Esophagus (tissue), 2 donors: ENCODE results near the gene ZNF487. TPM values are rescaled to one million over a fixed set of nuclear protein-coding genes. Genes with fewer than 3 reads are reported as not detected.
A peak's percentile ranks its signal among the peaks of the same experiment; 100 is the strongest.
"Not testable (repeated sequence)": the region's sequence is repeated elsewhere in the genome, so short reads cannot be mapped to it uniquely, and the experiment has no call there.

Experiments used
- H3K27ac ChIP-seq, 2 donors: one replicate each; pipeline ENCODE4 v1.5.1; 2013; ENCODE audit warnings: low read depth in 2 of 2, mild to moderate bottlenecking in 2 of 2, inconsistent platforms in 1 of 2, low read length in 1 of 2, moderate library complexity in 1 of 2
- H3K27me3 ChIP-seq, 2 donors: one replicate each; pipeline ENCODE4 v1.6.1; 2013; ENCODE audit warnings: low read length in 2 of 2, control low read depth in 1 of 2, mild to moderate bottlenecking in 1 of 2; ENCODE audit not compliant: insufficient read depth in 2 of 2, control insufficient read depth in 1 of 2
- H3K36me3 ChIP-seq, 2 donors: one replicate each; pipeline ENCODE4 v1.6.1; 2013; ENCODE audit warnings: low read length in 1 of 2; ENCODE audit not compliant: control insufficient read depth in 2 of 2, insufficient read depth in 2 of 2
- H3K4me1 ChIP-seq, 2 donors: one replicate each; pipeline ENCODE4 v1.6.1; 2013; ENCODE audit warnings: low read length in 1 of 2; ENCODE audit not compliant: control insufficient read depth in 2 of 2, insufficient read depth in 2 of 2
- H3K4me3 ChIP-seq, 2 donors: one replicate each; pipeline ENCODE4 v1.5.1; 2013; ENCODE audit warnings: low read length in 2 of 2, mild to moderate bottlenecking in 2 of 2, low read depth in 1 of 2, moderate library complexity in 1 of 2
- H3K9me3 ChIP-seq, 2 donors: one replicate each; pipeline ENCODE4 v1.6.1; 2013; ENCODE audit warnings: mild to moderate bottlenecking in 2 of 2, low read depth in 1 of 2, low read length in 1 of 2, moderate library complexity in 1 of 2; ENCODE audit not compliant: control insufficient read depth in 2 of 2, insufficient read depth in 1 of 2
- WGBS, 2 donors: extraction: QIAGEN DNeasy Blood & Tissue Kit; methylation state at CpG; one replicate each; pipeline ENCODE4 v1.1.7; 2013; 5-methylcytosine and 5-hydroxymethylcytosine counted together
- polyA plus RNA-seq, 2 donors: library from polyadenylated mRNA; stranded (reverse); fragments of 200-250 nt; gene quantifications; one replicate each; pipeline ENCODE4 v1.2.3, GENCODE V29; 2013
- donor health status: healthy with polysubstance abuse.
- donor health status: Bipolar disorder and iron deficiency.

Gene ZNF487
- polyA plus RNA-seq, 2 donors = 2.7 to 3.7 TPM

DNA sequence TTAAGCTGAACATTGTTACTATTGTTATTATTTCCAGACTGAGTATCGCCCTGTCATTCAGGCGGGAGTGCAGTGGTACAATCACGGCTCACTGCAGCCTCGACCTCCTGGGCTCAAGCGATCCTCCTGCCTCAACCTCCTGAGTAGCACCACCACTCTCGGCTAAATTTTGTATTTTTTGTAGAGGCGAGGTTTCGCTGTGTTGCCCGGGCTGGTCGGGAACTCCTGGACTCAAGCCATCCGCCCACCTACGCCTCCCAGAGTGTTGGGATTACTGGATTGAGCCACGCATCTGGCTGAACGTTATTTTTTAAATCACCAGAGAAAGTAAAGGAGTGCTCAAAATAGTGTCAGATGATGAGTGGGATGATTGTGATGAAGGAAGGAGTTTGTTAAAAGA, 26.6 kb upstream of the ZNF487 start:
- H3K27ac ChIP-seq = no peak overlapping the region
- no peaks in the 10 kb centered on the region for H3K36me3 ChIP-seq
- no peaks in the 10 kb centered on the region for H3K27me3 ChIP-seq
- H3K4me3 ChIP-seq = no peak overlapping the region
- no peaks in the 10 kb centered on the region for H3K9me3 ChIP-seq
- no peaks in the 10 kb centered on the region for H3K4me1 ChIP-seq
- 76 to 82% methylated on average over 14 of the region's 14 CpGs for WGBS, 2 donors

DNA sequence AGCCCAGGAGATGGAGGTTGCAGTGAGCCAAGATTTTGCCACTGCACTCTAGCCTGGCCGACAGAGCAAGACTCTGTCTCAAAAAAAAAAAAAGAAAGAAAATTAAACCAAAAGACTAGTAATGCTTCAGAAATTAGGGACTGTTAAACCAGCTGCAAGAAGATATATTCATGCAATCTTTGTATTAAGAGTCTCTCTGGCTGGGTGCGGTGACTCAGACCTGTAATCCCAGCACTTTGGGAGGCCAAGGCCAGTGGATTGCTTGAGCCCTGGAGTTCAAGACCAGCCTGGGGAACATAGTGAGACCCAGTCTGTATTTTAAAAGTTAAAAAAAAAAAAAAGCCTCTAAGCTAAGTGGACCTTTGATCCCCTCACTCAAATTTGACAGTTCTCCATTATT, 25.4 kb upstream of the ZNF487 start:
- Histone ChIP-seq H3K4me1 (no peaks in the 10 kb centered on the region), H3K4me3 (no peak overlapping the region), H3K9me3 (no peaks in the 10 kb centered on the region), H3K27me3 (no peaks in the 10 kb centered on the region), H3K36me3 (no peaks in the 10 kb centered on the region), H3K27ac (no peak overlapping the region)
- 62 to 74% methylated on average over 2 of the region's 2 CpGs for WGBS, 2 donors

DNA sequence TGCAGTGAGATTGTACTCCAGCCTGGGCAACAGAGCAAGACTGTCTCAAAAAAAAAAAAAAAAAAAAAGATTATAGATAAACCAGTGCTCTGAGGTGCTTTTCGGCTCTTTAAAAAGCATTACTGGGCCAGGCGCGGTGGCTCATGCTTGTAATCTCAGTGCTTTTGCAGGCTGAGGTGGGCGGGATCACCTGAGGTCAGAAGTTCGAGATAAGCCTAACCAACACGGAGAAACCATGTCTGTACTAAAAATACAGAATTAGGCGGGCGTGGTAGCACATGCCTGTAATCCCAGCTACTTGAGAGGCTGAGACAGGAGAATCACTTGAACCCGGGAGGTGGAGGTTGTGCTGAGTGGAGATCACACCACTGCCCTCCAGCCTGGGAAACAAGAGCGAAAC, 21.4 kb upstream of the ZNF487 start:
- WGBS, 2 donors = 82 to 90% methylated on average over 10 of the region's 10 CpGs

DNA sequence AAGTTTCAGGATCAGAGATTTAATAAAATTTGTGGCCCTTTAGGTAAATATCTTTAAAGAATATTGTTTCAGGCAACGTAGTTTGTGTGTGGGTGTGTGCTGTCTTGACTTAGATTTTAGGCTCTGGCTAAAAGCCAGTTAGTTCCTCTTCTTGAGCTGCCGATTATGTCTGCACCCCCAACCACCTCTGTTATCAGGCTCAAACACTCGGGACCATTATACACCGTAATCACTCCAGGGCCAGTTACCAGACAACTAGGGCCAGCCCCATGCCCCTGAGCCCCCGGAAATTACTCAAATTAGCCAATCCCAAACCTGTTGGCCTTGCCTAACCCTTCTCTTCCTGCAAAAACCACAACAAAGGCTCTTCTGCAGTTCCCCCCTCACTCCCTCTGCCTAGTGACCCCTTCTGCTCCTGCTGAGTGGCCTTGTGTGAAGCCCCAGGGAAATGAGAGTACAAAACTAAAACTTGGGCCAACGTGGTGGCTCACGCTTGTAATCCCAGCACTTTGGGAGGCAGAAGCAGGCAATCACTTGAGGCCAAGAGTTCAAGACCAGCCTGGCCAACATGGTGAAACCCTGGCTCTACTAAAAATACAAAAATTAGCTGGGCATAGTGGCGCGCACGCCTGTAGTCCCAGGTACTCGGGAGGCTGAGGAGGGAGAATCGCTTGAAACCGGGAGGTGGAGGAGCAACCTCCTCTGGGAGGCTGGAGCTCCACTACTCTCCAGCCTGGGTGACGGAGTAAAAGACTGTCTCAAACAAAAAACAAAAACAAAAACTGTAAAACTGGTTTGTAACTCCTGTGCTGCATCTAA, 18.8 kb upstream of the ZNF487 start:
- no peaks in the 10 kb centered on the region for H3K9me3 ChIP-seq
- peaks cover 0 to 4% of the 10 kb centered on the region in 2 donors for H3K4me1 ChIP-seq
- 71% methylated on average over 14 of the region's 14 CpGs for WGBS, 2 donors
- H3K36me3 ChIP-seq = no peaks in the 10 kb centered on the region
- H3K4me3 ChIP-seq = no peak overlapping the region
- H3K27me3 ChIP-seq = no peaks in the 10 kb centered on the region
- H3K27ac ChIP-seq = peak overlapping the region in 1 of 2 donors; percentile 29

More for the DNA sequence above, 21.4 kb upstream of the ZNF487 start:
- H3K9me3 ChIP-seq = no peaks in the 10 kb centered on the region
- no peak overlapping the region for H3K4me3 ChIP-seq
- no peaks in the 10 kb centered on the region for H3K36me3 ChIP-seq
- no peak overlapping the region for H3K27ac ChIP-seq
- no peaks in the 10 kb centered on the region for H3K27me3 ChIP-seq
- H3K4me1 ChIP-seq = peaks cover 0 to 4% of the 10 kb centered on the region in 2 donors

GRCh38 chr10:43419997-43420368, 16.9 kb upstream of the ZNF487 start:
- H3K9me3 ChIP-seq = no peaks in the 10 kb centered on the region
- H3K4me1 ChIP-seq = peaks cover 0 to 4% of the 10 kb centered on the region in 2 donors
- H3K36me3 ChIP-seq = no peaks in the 10 kb centered on the region
- H3K27ac ChIP-seq = peak overlapping the region; percentile 95 to 96
- peak overlapping the region; percentile 37 to 57 for H3K4me3 ChIP-seq
- no peaks in the 10 kb centered on the region for H3K27me3 ChIP-seq
- WGBS, 2 donors = 63 to 66% methylated on average over 18 of the region's 18 CpGs

- peak overlapping the region; percentile 37 to 57 for H3K4me3 ChIP-seq
- no peaks in the 10 kb centered on the region for H3K9me3 ChIP-seq
- no peaks in the 10 kb centered on the region for H3K27me3 ChIP-seq
- 0 to 1% methylated on average over 51 to 63 of the region's 63 CpGs for WGBS, 2 donors
- H3K36me3 ChIP-seq = no peaks in the 10 kb centered on the region
- H3K27ac ChIP-seq = peak overlapping the region; percentile 95 to 96
- H3K4me1 ChIP-seq = peaks cover 0 to 4% of the 10 kb centered on the region in 2 donors
Measured at GRCh38 chr10:43420369-43421200, 16.3 kb upstream of the ZNF487 start.

DNA sequence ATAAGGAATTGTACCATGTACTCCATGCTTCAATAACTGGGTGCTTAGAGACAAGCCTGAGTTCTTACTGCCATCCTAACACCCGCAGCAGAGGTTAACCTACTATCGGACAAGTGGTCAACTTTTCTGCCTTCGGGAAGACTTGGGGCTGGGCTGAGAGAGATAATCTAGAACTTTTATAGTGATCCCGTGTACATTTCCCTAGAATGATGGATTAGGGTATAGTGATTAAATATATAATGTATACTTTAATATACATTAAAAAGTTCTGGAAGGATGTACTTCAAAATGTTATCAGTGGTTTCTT, 15.8 kb upstream of the ZNF487 start:
- Histone ChIP-seq H3K4me3 (peak overlapping the region; percentile 37 to 57), H3K27ac (peak overlapping the region; percentile 95 to 96), H3K9me3 (no peaks in the 10 kb centered on the region), H3K27me3 (no peaks in the 10 kb centered on the region), H3K4me1 (peaks cover 0 to 4% of the 10 kb centered on the region in 2 donors), H3K36me3 (no peaks in the 10 kb centered on the region)
- 17 to 35% methylated on average over 4 of the region's 4 CpGs for WGBS, 2 donors

- Histone ChIP-seq H3K4me3 (no peak overlapping the region), H3K27me3 (no peaks in the 10 kb centered on the region)
- WGBS, 2 donors = 85 to 87% methylated on average over 6 of the region's 6 CpGs
Measured at GRCh38 chr10:43421519-43421918, 15.4 kb upstream of the ZNF487 start.

GRCh38 chr10:43421944-43422343, 15.0 kb upstream of the ZNF487 start:
- H3K27ac ChIP-seq = peak overlapping the region in 1 of 2 donors; percentile 49
- WGBS, 2 donors = 73 to 78% methylated on average over 4 of the region's 4 CpGs
- not testable (repeated sequence) for H3K27me3 ChIP-seq, H3K4me1 ChIP-seq, H3K36me3 ChIP-seq, H3K4me3 ChIP-seq, H3K9me3 ChIP-seq

More at GRCh38 chr10:43421519-43421918, 15.4 kb upstream of the ZNF487 start:
- Histone ChIP-seq H3K9me3 (no peaks in the 10 kb centered on the region), H3K27ac (peak overlapping the region in 1 of 2 donors; percentile 49), H3K4me1 (peaks cover 0 to 4% of the 10 kb centered on the region in 2 donors), H3K36me3 (no peaks in the 10 kb centered on the region)
